Fibroblast of lung (primary cell): ENCODE measurements around the gene PRPF31. TPM values are rescaled to one million over a fixed set of nuclear protein-coding genes. Genes with fewer than 3 reads are reported as not detected.

Experiments
- DNase-seq, 2 donors: peaks; one replicate each; pipeline versions ENCODE4 v3.0.0 to v3.0.0-alpha.2; 2010; ENCODE audit warnings: low read depth in 2 of 2
- H2AFZ ChIP-seq: 2 replicates; pipeline ENCODE4 v1.5.1; 2012; ENCODE audit warnings: low read length, control low read depth, inconsistent platforms
- H3K27ac ChIP-seq: 2 replicates; pipeline ENCODE4 v1.5.1; 2011; ENCODE audit warnings: low read length, control low read depth; ENCODE audit not compliant: insufficient read depth
- H3K27me3 ChIP-seq: 2 replicates; pipeline ENCODE4 v1.5.1; 2011; ENCODE audit warnings: mild to moderate bottlenecking, low read length; ENCODE audit not compliant: control insufficient read depth, insufficient read depth
- H3K36me3 ChIP-seq: 2 replicates; pipeline ENCODE4 v1.5.1; 2011; ENCODE audit warnings: low read length; ENCODE audit not compliant: control insufficient read depth, insufficient read depth
- H3K4me1 ChIP-seq: 2 replicates; pipeline ENCODE4 v1.5.1; 2011; ENCODE audit warnings: low read length; ENCODE audit not compliant: control insufficient read depth, insufficient read depth; ENCODE audit errors: extremely low read depth
- H3K4me2 ChIP-seq: 2 replicates; pipeline ENCODE4 v1.5.1; 2011; ENCODE audit warnings: low read length, control low read depth; ENCODE audit not compliant: insufficient read depth; ENCODE audit errors: extremely low read depth
- H3K4me3 ChIP-seq, 4 experiments: fragments of 200-600 bp in 1 of 4; sonication (generic) in 1 of 4; replicated peaks in 1 of 4; 2 replicates each; pipeline ENCODE4 v1.5.1; 2011 to 2016; ENCODE audit warnings: low read length in 4 of 4, low read depth in 3 of 4, mild to moderate bottlenecking in 3 of 4, control low read depth in 2 of 4, inconsistent platforms in 1 of 4, mixed read lengths in 1 of 4; ENCODE audit not compliant: insufficient read depth in 1 of 4; ENCODE audit errors: control extremely low read depth in 1 of 4
- H3K79me2 ChIP-seq: 2 replicates; pipeline ENCODE4 v1.5.1; 2012; ENCODE audit warnings: mild to moderate bottlenecking, low read length, inconsistent platforms; ENCODE audit not compliant: control insufficient read depth, insufficient read depth
- H3K9ac ChIP-seq: 2 replicates; pipeline ENCODE4 v1.5.1; 2011; ENCODE audit warnings: mild to moderate bottlenecking, low read length, control low read depth; ENCODE audit not compliant: insufficient read depth
- H3K9me3 ChIP-seq: 2 replicates; pipeline ENCODE4 v1.5.1; 2012; ENCODE audit warnings: low read depth, low read length; ENCODE audit not compliant: control insufficient read depth, insufficient read depth
- H4K20me1 ChIP-seq: 2 replicates; pipeline ENCODE4 v1.5.1; 2011; ENCODE audit warnings: low read length; ENCODE audit not compliant: control insufficient read depth, insufficient read depth; ENCODE audit errors: extremely low read depth
- CTCF ChIP-seq, 2 donors: IDR thresholded peaks in 1 of 2; conservative IDR thresholded peaks in 1 of 2; 1 replicate in 1 of 2; 2 replicates in 1 of 2; pipeline ENCODE4 v1.5.1; 2011 to 2012; ENCODE audit warnings: low read length in 2 of 2, control low read depth in 1 of 2, inconsistent platforms in 1 of 2, low read depth in 1 of 2, mild to moderate bottlenecking in 1 of 2
- EZH2 ChIP-seq: IDR thresholded peaks from 2 replicates; pipeline ENCODE4 v1.5.1; 2012; ENCODE audit warnings: low read length, control low read depth, mild to moderate bottlenecking; ENCODE audit errors: missing control alignments
- polyA minus RNA-seq: library from RNA; depleted of rRNA, polyadenylated mRNA; stranded (reverse); fragments of >200 nt; gene quantifications from 2 replicates; pipeline ENCODE4 v1.2.3, GENCODE V29; 2011; ENCODE audit warnings: low replicate concordance
- polyA plus RNA-seq, 2 donors: library from polyadenylated mRNA; depleted of rRNA in 1 of 2; stranded (reverse) in 1 of 2; unstranded in 1 of 2; fragments of >200 nt; gene quantifications; 2 replicates each; pipeline ENCODE4 v1.2.1, GENCODE V29; 2011 to 2012; ENCODE audit warnings: missing spikeins in 1 of 2
- total RNA-seq: library from RNA; depleted of rRNA; stranded (reverse); fragments of >200 nt; gene quantifications from 2 replicates; pipeline ENCODE4 v1.2.1, GENCODE V29; 2014

Gene PRPF31, protein sequence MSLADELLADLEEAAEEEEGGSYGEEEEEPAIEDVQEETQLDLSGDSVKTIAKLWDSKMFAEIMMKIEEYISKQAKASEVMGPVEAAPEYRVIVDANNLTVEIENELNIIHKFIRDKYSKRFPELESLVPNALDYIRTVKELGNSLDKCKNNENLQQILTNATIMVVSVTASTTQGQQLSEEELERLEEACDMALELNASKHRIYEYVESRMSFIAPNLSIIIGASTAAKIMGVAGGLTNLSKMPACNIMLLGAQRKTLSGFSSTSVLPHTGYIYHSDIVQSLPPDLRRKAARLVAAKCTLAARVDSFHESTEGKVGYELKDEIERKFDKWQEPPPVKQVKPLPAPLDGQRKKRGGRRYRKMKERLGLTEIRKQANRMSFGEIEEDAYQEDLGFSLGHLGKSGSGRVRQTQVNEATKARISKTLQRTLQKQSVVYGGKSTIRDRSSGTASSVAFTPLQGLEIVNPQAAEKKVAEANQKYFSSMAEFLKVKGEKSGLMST
- 43.4 and 45.2 TPM in 2 replicates for total RNA-seq
- polyA plus RNA-seq = 48.7 and 68.3 TPM in 2 replicates
- polyA plus RNA-seq (2012) = 66.8 and 84.7 TPM in 2 replicates
- polyA minus RNA-seq = 26.7 and 34.9 TPM in 2 replicates

GRCh38 chr19:54115109-54116063 lies at the start of gene PRPF31, which contains the start of gene TFPT:
Gene PRPF31, plus strand, starts transcription at chr19:54115754. Its CDS starts 2,525 bp downstream, at chr19:54118279.
Gene TFPT, minus strand, starts transcription at chr19:54115657. Its CDS starts 388 bp downstream, at chr19:54115269.
- Histone ChIP-seq H3K27me3 (no peaks in the 10 kb centered on the region), H3K79me2 (peaks cover 22% of the 10 kb centered on the region), H3K36me3 (peaks cover 9% of the 10 kb centered on the region), H4K20me1 (no peaks in the 10 kb centered on the region), H3K4me2 (peak within 1 kb of the TSS; percentile 99), H2AFZ (peak within 1 kb of the TSS; percentile 72), H3K4me3 (peak within 1 kb of the TSS; percentile 49 to 97 (median 82)), H3K27ac (peak within 1 kb of the TSS; percentile 73), H3K9me3 (no peaks in the 10 kb centered on the region), H3K9ac (peak within 1 kb of the TSS; percentile 64), H3K4me1 (peaks cover 2% of the 10 kb centered on the region)
- no peak for TF ChIP-seq CTCF (conservative IDR thresholded peaks at IDR 0.05 in 1 of 2, IDR thresholded peaks at IDR 0.05 in 1 of 2; ENCODE audit: low read depth in 1 of 2, low read length in 2 of 2)
- TF ChIP-seq EZH2 = no peak
- peak; percentile 98 to 99 for DNase-seq

DNA sequence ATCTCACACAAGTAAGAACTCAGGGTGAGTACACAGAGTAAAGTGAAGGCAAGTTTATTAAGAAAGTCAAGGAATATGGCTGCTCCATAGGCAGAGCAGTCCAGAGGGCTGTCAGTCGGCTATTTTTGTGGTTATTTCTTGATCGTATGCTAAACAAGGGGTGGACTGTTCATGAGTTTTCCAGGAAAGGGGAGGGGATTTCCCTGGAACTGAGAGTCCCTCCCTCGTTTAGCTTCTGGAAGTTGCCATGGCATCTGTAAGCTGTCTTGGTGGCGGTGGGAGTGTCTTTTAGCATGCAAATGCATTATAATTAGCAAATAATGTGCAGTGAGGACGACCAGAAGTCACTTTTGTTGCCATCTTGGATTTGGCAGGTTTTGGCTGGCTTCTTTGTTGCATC lies 46.1 kb upstream of the PRPF31 start:
- H3K27me3 ChIP-seq = no peaks in the 10 kb centered on the region

More for the DNA sequence above, 46.1 kb upstream of the PRPF31 start:
- Histone ChIP-seq H3K4me1 (no peaks in the 10 kb centered on the region), H3K9me3 (no peaks in the 10 kb centered on the region), H3K79me2 (no peaks in the 10 kb centered on the region), H3K4me3 (no peak overlapping the region), H4K20me1 (no peaks in the 10 kb centered on the region), H3K36me3 (no peaks in the 10 kb centered on the region), H3K27ac (no peak overlapping the region), H3K9ac (no peak overlapping the region), H3K4me2 (no peak overlapping the region), H2AFZ (no peak overlapping the region)
- DNase-seq = no peak
- TF ChIP-seq EZH2 (no peak), CTCF (conservative IDR thresholded peaks at IDR 0.05 in 1 of 2, IDR thresholded peaks at IDR 0.05 in 1 of 2; ENCODE audit: low read depth in 1 of 2, low read length in 2 of 2) (no peak)
